ENCODE data around the gene OSM. TPM values are rescaled to one million over a fixed set of nuclear protein-coding genes. Genes with fewer than 3 reads are reported as not detected.

OSM gene
- total RNA-seq: 0.23 TPM

GRCh38 chr22:30266445-30267381, at the start of gene OSM:
TSS of gene OSM (minus strand) at chr22:30266851. CDS start at chr22:30266799, 52 bp downstream.

GRCh38 chr22:30289141-30289979, 22.7 kb upstream of the OSM start, which contains the start of gene CASTOR1:
TSS of gene CASTOR1 (minus strand) at chr22:30289505. CDS start at chr22:30289497, 8 bp downstream.

GRCh38 chr22:30245985-30246813, 20.5 kb downstream of the OSM start, which contains the start of gene LIF:
TSS of gene LIF (minus strand) at chr22:30246759. CDS start at chr22:30246695, 64 bp downstream.

Other genes starting within 250 kb of the OSM start
- 1.8 TPM for gene HORMAD2, start 186.4 kb downstream of the OSM start, total RNA-seq
- not detected for gene LIF, start 20.1 kb downstream of the OSM start, total RNA-seq
- 2.5 TPM for gene CASTOR1, start 22.7 kb upstream of the OSM start, total RNA-seq
- 11.1 TPM for gene TBC1D10A, start 60.1 kb upstream of the OSM start, total RNA-seq
- gene SF3A1, start 90.0 kb upstream of the OSM start, total RNA-seq: 21.9 TPM
- gene CCDC157, start 90.2 kb upstream of the OSM start, total RNA-seq: 9.9 TPM
- gene RNF215, start 120.6 kb upstream of the OSM start, total RNA-seq: 20.3 TPM
- 12.9 TPM for gene SEC14L2, start 130.2 kb upstream of the OSM start, total RNA-seq
- gene MTFP1, start 158.9 kb upstream of the OSM start, total RNA-seq: 3.5 TPM
- gene SEC14L3, start 205.2 kb upstream of the OSM start, total RNA-seq: not detected
- gene SEC14L4, start 238.8 kb upstream of the OSM start, total RNA-seq: not detected

All from diencephalon (tissue), 1 donor.